HG02642 (cell line): ENCODE data around the gene GGACT.
"Not testable (repeated sequence)": the region's sequence is repeated elsewhere in the genome, so short reads cannot be mapped to it uniquely, and the experiment has no call there.

Source experiments
- ATAC-seq: cut with Tn5 transposase; IDR thresholded peaks from one replicate; pipeline ENCODE4 v1.9.1; 2021; ENCODE audit warnings: mild to moderate bottlenecking; ENCODE audit not compliant: unreplicated experiment, poor library complexity

Gene GGACT

DNA sequence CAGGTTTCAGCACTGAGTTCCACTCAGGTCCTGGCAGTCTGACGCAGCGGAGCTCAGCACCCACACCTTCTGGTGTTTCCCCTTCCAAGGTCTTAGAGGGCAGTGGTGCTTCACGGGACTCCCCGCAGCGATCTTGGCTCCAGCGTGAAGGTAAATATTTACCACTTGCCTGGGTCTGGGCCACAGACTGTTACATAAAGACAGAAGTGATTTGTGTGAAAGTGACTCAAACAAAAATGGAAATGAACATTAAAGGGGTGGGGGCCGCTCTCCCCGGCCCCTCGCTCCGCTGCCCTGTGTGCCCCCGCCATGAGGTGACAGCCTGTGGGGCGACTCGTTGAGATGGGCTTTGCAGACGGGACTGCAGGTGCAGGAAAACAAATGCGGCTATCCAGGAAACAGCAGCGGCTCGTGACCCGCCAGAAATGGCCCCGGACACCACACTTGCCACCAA, 55.0 kb downstream of the GGACT start:
- no peak for ATAC-seq

DNA sequence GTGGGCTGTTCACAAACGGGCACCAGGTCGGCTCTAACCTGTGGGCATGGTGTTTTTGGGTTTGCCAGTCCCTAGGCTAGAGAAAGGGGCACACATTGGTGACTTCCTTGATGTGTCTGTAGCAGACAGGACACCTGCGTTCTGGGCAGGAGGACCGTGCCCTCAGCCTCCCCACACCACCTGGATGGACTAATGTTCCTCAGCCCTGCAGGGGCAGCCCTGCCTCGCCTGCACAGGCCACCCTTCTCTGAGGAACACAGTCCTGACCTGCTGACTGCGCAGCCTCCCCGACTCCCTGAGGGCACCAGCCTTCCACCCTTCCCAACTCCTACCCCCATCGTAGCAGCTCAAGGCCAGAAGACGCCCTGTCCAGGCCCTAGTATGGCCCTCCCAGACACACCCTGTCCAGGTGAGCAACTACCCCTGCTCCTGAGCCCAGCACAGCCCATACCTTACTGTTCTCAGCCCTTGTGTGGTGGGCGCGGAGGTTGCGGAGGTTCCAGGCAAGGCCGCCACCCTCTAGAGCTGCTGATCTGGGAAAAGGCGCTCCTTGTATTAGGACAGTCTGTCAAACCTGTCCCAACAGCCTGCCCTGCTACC, 55.7 kb downstream of the GGACT start:
- no peak for ATAC-seq

GRCh38 chr13:100532090-100532766, 56.4 kb downstream of the GGACT start:
- ATAC-seq = no peak

- ATAC-seq = no peak
Observed at GRCh38 chr13:100530671-100531213, 57.8 kb downstream of the GGACT start.

GRCh38 chr13:100529666-100530377, 58.8 kb downstream of the GGACT start:
- no peak for ATAC-seq

DNA sequence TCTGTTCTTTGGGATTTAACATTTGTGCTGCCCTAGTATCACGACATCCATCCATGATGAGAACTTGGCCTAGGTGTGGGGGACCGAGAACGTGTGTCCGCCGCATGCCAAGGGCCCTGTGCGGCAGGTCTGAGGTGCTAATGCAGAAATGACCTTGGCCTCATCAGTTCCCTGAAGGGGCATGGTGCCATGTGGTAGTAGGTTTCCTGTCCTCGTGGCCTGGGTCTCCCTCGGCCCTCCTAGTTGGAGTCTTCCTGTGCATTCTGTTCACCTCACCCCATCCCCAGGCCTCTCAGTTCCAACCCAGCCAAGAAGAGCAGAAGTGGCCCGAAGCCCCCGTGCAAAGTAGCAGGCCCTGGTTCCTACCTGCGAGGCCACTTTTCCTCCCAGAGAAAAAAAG, 59.8 kb downstream of the GGACT start:
- no peak for ATAC-seq

DNA sequence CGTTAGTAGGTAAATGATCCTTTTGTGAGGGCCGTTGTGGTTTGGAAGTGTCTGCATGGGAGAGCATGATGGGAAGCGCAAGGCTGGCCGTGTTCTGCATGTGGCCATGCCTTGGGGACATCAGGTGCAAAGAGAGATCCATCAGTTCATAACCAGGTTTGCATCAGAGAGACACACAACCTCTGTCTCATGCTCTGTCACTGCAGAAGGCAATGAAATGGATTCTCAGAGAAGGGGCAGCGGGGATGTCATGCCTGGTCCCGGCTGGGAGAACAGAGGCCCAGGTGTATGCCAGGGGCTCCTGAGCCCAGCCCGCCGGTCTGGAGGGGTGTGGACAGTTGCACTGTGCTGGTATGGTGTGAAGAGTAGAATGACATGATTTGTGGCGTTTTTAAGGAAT, 60.2 kb downstream of the GGACT start:
- ATAC-seq = no peak

GRCh38 chr13:100527644-100528043, 60.9 kb downstream of the GGACT start:
- ATAC-seq = no peak

DNA sequence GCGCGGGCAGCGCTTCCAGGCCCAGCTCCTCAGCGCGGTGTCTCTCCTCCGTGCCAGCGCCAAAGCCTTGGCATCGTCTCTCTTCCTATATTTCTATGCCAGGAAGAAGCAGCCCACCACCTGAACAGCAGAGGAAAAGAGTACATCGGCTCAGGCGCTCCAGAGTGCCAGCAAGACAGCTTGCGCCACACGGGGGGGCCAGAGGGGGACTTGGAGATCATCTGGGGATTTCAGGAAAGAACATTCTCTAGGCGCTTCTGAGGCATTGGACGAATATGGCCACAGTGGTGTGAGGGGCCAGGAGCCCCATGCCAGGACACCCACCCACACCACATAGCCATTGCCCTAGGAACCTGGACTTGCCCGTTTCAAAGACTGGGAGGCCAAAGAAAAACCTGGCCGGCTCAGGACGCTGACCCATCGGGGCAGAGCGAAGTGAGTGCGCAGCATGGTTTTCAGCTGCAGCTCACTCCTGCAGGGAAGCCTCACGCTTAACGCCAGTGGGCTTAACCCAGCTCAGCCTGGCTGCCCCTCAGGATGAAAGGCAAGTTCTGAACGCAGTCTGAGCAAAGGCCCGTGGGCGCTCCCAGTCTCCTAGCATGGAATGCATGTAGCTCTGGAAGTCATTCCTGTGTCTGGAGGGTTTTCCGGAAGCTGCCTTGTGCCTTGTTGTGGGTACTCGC, 62.1 kb downstream of the GGACT start:
- ATAC-seq = no peak

GRCh38 chr13:100525453-100526317, 62.9 kb downstream of the GGACT start:
- no peak for ATAC-seq

DNA sequence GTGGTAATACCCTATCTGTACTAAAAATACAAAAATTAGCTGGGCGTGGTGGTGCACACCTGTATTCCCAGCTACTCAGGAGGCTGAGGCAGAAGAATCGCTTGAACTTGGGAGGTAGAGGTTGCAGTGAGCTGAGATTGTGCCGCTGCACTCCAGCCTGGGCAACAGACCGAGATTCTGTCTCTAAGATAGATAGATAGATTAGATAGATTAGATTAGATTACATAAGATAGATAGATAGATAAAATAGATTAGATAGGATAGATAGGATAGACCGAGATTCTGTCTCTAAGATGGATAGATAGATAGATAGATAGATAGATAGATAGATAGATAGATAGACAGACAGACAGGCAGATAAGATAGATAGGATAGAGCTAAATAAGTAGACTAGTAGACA, 63.9 kb downstream of the GGACT start:
- not testable (repeated sequence) for ATAC-seq

GRCh38 chr13:100523981-100524386, 64.6 kb downstream of the GGACT start:
- ATAC-seq = no peak

DNA sequence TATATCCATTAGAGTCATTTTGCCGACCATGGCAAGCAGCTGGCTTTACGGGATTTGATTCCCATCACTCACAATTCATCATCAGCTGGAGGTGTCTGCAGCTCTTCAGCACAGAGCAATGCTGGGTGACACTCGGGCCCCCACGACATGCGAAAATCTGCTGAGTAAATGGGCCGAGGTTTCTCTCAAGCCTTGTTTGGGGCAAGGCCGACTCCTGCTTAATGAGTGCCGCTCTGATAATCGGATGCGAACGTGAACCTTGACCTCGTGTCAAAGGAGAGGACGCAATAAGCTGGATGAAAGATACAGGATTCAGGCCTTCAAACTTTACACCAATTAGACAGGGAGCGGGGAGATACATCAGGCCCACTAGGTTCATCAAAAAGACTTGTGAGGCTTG, 65.2 kb downstream of the GGACT start:
- ATAC-seq = no peak

GRCh38 chr13:100522618-100523309, 65.8 kb downstream of the GGACT start:
- no peak for ATAC-seq

DNA sequence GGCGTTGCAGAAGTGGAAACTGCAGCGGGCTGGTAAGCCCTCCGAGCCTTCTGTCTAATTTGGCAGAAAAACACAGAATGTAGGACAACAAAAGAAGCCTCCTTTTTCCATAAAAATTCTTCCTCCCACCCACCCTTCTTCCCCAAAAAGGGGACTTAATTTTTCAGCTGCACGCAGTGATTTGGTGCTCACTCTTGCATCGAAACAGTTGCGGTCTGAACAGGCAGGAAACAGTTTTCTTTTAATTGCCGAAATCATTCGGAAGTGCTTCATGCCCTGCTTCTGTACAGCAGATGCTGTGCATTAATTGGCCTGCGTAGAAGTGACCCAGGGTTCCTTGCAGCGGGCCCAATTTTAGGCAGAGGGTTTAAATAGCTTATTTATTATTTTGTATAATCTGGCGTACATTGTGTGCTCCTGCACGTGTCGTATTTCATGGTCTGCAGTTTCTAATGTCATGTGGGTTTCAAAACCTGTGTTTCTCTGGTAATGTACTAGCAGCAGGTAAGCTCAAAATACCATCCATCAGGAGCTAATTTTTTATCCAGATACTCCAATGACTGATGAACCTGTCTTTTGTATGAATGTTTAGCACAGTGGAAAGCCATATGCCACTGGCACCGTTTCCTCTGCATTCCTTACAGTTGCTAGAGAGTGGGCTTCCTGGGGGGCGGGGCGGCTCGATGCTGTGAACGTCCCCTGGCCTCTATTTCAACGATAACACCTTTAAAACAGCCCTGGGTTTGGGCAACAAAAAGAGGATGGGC, 66.6 kb downstream of the GGACT start:
- ATAC-seq = no peak

DNA sequence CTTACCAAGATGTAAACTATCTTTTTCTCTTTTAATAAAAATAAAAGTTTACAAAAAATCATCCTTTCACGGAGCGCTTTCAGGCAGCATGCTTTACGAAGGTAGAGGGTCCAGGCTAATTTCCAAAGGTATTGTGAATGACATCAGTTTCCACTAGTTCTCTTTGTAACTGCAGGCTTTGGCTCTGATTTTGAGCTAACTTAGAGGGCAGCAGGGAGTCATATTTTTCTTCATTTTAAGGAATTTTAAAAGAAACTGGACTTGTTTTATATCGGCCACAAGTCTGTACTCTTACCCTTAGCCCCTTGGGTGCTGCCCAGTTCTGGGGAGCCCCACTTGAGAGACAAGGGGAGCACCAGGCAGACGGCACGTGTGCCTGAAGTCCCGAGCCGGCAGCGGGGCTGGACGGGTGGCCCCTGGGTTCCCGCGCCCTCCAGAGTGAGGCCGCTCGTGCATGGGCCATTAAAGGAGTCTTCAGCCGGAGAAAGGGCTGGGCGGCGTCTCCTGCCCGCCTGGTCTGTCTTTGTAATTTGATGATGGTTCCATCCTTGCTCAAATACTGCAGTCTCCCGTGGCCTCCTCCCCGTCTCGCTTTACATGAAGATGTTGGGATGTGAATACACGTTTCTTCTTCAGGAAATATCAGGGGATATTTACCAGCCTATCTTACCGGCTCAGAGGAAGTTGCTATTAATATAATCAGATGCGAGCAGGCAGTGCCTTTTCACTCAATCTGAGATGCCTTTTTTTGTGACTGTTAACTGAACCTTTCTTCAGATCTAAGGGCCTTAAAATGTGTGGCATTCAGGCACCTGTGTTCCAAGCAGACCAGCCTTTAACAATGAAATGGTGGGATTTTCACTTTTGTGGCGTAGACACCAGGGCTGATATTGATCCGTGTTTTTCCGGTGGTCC, 67.4 kb downstream of the GGACT start:
- no peak for ATAC-seq

DNA sequence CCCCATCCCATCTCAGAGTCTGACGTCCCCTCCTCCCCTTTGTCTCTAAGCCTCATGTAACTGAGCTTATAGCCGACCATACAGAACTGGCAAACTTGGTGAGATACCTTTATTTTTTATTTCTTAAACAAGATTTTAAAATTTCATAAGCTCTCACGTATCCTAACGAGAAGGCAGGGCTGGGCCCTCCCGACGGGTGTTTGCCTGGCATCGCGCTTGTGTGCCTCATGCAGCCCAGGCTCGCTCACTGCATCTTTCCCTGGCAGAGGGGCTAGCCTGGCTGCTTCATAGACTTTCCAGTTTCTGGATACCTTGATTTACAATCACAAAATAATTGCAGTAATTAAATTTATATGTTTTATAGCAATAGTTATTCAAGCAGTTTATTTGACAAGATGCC, 69.0 kb downstream of the GGACT start:
- ATAC-seq = no peak
